Spleen (tissue), 13 donors: ENCODE results near the gene RARRES2. TPM values are rescaled to one million over a fixed set of nuclear protein-coding genes. Genes with fewer than 3 reads are reported as not detected.
A peak's percentile ranks its signal among the peaks of the same experiment; 100 is the strongest.

ENCODE experiments used
- DNase-seq: peaks from one replicate; pipeline ENCODE4 v3.0.0-alpha.2; 2020
- H3K27ac ChIP-seq, 8 donors: fragments of 200-600 bp; sonication (generic) in 7 of 8; 1 replicate in 4 of 8; 2 replicates in 4 of 8; pipeline versions ENCODE4 v1.5.0 to v1.8.0; 2016 to 2021; ENCODE audit warnings: inconsistent platforms in 4 of 8, mild to moderate bottlenecking in 4 of 8, moderate library complexity in 1 of 8
- H3K27me3 ChIP-seq, 7 donors: fragments of 200-600 bp; sonication (generic) in 6 of 7; replicated peaks in 1 of 7; 1 replicate in 4 of 7; 2 replicates in 3 of 7; pipeline versions ENCODE4 v1.5.0 to v1.8.0; 2016 to 2021; ENCODE audit warnings: inconsistent platforms in 3 of 7, mild to moderate bottlenecking in 1 of 7
- H3K36me3 ChIP-seq, 6 donors: fragments of 200-600 bp; sonication (generic) in 5 of 6; 1 replicate in 4 of 6; 2 replicates in 2 of 6; pipeline versions ENCODE4 v1.5.0 to v1.8.0; 2016 to 2021; ENCODE audit warnings: inconsistent platforms in 2 of 6
- H3K4me1 ChIP-seq, 6 donors: fragments of 200-600 bp; sonication (generic) in 5 of 6; 1 replicate in 3 of 6; 2 replicates in 3 of 6; pipeline versions ENCODE4 v1.5.0 to v1.8.0; 2016 to 2021; ENCODE audit warnings: inconsistent platforms in 3 of 6
- H3K4me3 ChIP-seq, 8 donors: fragments of 200-600 bp; sonication (generic) in 7 of 8; 1 replicate in 4 of 8; 2 replicates in 4 of 8; pipeline versions ENCODE4 v1.5.0 to v1.8.0; 2016 to 2021; ENCODE audit warnings: inconsistent platforms in 4 of 8, mild to moderate bottlenecking in 4 of 8, moderate library complexity in 2 of 8
- H3K9me3 ChIP-seq, 8 donors: fragments of 200-600 bp; sonication (generic) in 7 of 8; 1 replicate in 4 of 8; 2 replicates in 4 of 8; pipeline versions ENCODE4 v1.5.0 to v1.8.0; 2016 to 2021; ENCODE audit warnings: inconsistent platforms in 4 of 8
- POLR2A ChIP-seq, 3 donors: fragments of 450-650 bp; IDR thresholded peaks; one replicate each; pipeline ENCODE4 v1.5.1; 2017; ENCODE audit warnings: antibody characterized with exemption in 3 of 3, mild to moderate bottlenecking in 1 of 3
- POLR2AphosphoS5 ChIP-seq, 3 donors: sonication (generic); formaldehyde crosslinking; IDR thresholded peaks; one replicate each; pipeline ENCODE4 v1.5.1; 2017; ENCODE audit warnings: antibody characterized with exemption in 3 of 3
- WGBS, 5 donors: extraction: QIAGEN DNeasy Blood & Tissue Kit in 3 of 5; methylation state at CpG; one replicate each; pipeline versions ENCODE4 v1.1.5 to v1.1.7; 2013 to 2018; 5-methylcytosine and 5-hydroxymethylcytosine counted together
- intact Hi-C: fragments of 100-400 bp; cut with DNase I; formaldehyde crosslinking; loops from one replicate; pipeline ENCODE4 v1.15.0; 2023; ENCODE audit warnings: low total_unique reads
- long read RNA-seq, 2 donors: transcript quantifications; one replicate each; lab custom pipeline, GENCODE V29; 2026
- polyA plus RNA-seq, 3 donors: library from polyadenylated mRNA; stranded (reverse); fragments of 200-250 nt; gene quantifications; one replicate each; pipeline ENCODE4 v1.2.1, GENCODE V29; 2013
- total RNA-seq, 7 donors: library from RNA; depleted of rRNA in 3 of 7; stranded (reverse); fragments of >200 nt in 3 of 7; fragmentation: NEBNext Ultra II Directional in 4 of 7; extraction: Animal tissue kit (Norgen Biotek cat#: 25700) in 4 of 7; gene quantifications; one replicate each; pipeline versions ENCODE4 v1.1.0 to v1.2.1, GENCODE V29; 2016 to 2021
- TF ChIP-seq, protein P1 (sequence below), 11 experiments: fragments of 200-600 bp in 7 of 11; fragments of 450-650 bp in 4 of 11; sonication (generic) in 4 of 11; IDR thresholded peaks in 8 of 11; conservative IDR thresholded peaks in 3 of 11; 1 replicate in 7 of 11; 2 replicates in 4 of 11; pipeline versions ENCODE4 v1.4.0 to v1.8.0; 2016 to 2021; ENCODE audit warnings: antibody characterized with exemption in 11 of 11, inconsistent platforms in 4 of 11, mild to moderate bottlenecking in 1 of 11
- donor health status: healthy with polysubstance abuse.
- donor health status: DM: no; HTN: no; CAD: no; lungs with moderate emphysema.
- donor health status: DM: no; HTN: no; CAD: no.
- donor health status: Bipolar disorder and iron deficiency.
- donor health status: healthy.
- donor health status: DM: no; HTN: no; CAD: no.
- donor health status: DM: yes; HTN: yes; CAD: no.

RARRES2 gene
- total RNA-seq, result 100 to 1,000 TPM in 3 of 7 donors, 10 to 100 TPM in 4; 39.7 to 117 (median 83.6) TPM
- polyA plus RNA-seq, result 100 to 1,000 TPM; 165 to 292 (median 176) TPM
- long read RNA-seq, donor 1, transcript RARRES2-201 (6 exons, 740 nt), result major isoform, 99 of 113 reads
- long read RNA-seq, donor 1, transcript RARRES2-202 (5 exons, 1,618 nt), result minor isoform, 8 of 113 reads
- long read RNA-seq, donor 1, partial matches to known transcripts, result 0 of 113 reads
- long read RNA-seq, donor 1, other reads (novel, unspliced or antisense), result 0 of 113 reads
- long read RNA-seq, donor 2, transcript RARRES2-202 (5 exons, 1,618 nt), result minor isoform, 18 of 96 reads
- long read RNA-seq, donor 2, transcript RARRES2-201 (6 exons, 740 nt), result major isoform, 69 of 96 reads
- long read RNA-seq, donor 2, partial matches to known transcripts, result 6 of 96 reads
- long read RNA-seq, donor 2, other reads (novel, unspliced or antisense), result 0 of 96 reads

DNA sequence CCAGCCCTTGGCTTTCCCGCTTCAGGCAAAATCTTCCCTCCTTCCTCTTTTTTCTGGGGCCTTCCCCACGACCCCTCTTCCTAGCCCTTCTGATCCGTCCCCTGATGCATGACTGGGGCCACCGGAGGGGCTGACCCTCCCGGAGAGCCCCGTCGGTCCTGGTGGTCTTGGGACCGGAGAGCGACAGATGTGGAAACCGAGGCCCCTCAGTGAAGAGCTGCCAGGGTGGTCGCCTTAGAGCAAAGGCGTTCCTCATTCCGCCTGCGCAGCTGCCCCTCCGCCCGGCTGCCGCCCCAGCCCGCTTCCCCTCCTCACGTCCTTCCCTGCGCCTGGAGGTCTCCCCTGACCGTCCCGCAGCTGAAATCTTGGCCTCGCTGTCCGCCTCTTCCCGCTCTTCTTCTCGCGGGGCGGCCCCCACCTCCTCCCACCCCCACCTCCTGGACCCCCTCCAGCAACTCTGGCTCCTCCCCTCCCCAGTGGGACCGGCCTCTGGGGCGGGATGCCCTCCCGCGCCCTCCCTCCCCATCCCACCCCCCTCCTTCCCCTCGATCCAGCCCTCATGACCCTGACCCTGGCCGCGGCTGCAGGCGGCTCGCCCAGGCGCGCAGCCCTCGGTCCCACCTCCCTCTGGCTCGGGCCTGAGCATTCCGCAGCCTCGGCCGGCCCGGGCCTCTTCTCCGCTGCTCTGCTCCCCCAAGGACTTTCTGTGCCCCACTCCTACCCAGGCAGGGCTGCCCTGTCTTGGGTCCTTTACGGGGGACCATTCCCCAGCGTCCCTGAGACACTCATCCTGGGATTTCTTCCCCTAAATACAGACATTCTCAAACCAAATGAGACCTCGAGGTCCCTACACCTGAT, at the start of gene RARRES2:
Gene RARRES2, minus strand, starts transcription at position 367 of the 858 bp plus-strand sequence. CDS start 1,020 bp downstream, outside the sequence.
- H3K4me3 ChIP-seq, result peak within 1 kb of the TSS; percentile 5 to 62 (median 35)
- H3K9me3 ChIP-seq, result peaks cover 0 to 19% (median 11%) of the 10 kb centered on the region in 8 donors
- TF ChIP-seq POLR2A (IDR thresholded peaks at IDR 0.05) (no peak), POLR2AphosphoS5 (IDR thresholded peaks at IDR 0.05) (peak in 2 of 3 donors; percentile 57 to 70)
- TF ChIP-seq, protein P1, sequence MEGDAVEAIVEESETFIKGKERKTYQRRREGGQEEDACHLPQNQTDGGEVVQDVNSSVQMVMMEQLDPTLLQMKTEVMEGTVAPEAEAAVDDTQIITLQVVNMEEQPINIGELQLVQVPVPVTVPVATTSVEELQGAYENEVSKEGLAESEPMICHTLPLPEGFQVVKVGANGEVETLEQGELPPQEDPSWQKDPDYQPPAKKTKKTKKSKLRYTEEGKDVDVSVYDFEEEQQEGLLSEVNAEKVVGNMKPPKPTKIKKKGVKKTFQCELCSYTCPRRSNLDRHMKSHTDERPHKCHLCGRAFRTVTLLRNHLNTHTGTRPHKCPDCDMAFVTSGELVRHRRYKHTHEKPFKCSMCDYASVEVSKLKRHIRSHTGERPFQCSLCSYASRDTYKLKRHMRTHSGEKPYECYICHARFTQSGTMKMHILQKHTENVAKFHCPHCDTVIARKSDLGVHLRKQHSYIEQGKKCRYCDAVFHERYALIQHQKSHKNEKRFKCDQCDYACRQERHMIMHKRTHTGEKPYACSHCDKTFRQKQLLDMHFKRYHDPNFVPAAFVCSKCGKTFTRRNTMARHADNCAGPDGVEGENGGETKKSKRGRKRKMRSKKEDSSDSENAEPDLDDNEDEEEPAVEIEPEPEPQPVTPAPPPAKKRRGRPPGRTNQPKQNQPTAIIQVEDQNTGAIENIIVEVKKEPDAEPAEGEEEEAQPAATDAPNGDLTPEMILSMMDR (IDR thresholded peaks at IDR 0.05 in 8 of 11, conservative IDR thresholded peaks at IDR 0.05 in 3 of 11), result no peak
- 19 to 52% (median 24%) methylated on average over 36 to 49 of the region's 49 CpGs for WGBS, 5 donors
- peaks cover 0 to 43% (median 24%) of the 10 kb centered on the region in 6 donors for H3K4me1 ChIP-seq
- peaks cover 0 to 32% (median 18%) of the 10 kb centered on the region in 7 donors for H3K27me3 ChIP-seq
- intact Hi-C loops, result no loop called here
- DNase-seq, result no peak
- peaks cover 0 to 21% (median 12%) of the 10 kb centered on the region in 6 donors for H3K36me3 ChIP-seq
- peak within 1 kb of the TSS; percentile 35 to 82 (median 76) for H3K27ac ChIP-seq

DNA sequence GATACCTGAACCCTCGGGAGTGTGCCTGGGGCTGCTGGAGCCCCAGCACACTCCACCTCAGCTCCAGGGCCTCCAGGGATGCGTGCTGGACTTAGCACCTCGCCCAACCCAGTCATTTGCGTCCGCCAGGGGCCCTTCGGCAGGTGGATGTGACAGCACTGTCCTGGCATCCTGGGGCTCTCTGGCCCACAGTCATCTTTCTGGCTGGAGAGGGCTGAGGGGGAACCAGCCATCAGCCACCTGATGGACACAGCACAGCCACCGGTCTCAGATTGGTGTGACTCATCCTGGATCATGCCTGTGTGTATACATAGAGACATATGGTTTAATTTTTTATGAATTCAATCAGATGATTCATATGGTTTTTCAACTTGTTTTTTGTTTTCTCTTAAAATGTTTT, 48.8 kb upstream of the RARRES2 start:
- H3K36me3 ChIP-seq, result peaks cover 0 to 26% (median 0%) of the 10 kb centered on the region in 6 donors
- WGBS, 5 donors, result 96 to 99% (median 96%) methylated on average over 7 of the region's 7 CpGs
- no peak for TF ChIP-seq POLR2AphosphoS5 (IDR thresholded peaks at IDR 0.05)
- TF ChIP-seq, protein P1 (IDR thresholded peaks at IDR 0.05 in 8 of 11, conservative IDR thresholded peaks at IDR 0.05 in 3 of 11), result no peak
- TF ChIP-seq POLR2A (IDR thresholded peaks at IDR 0.05), result no peak
- no peaks in the 10 kb centered on the region for H3K27me3 ChIP-seq
- H3K9me3 ChIP-seq, result no peaks in the 10 kb centered on the region
- DNase-seq, result peak; percentile 56
- intact Hi-C loops, result no loop called here
- H3K4me1 ChIP-seq, result peaks cover 0 to 11% (median 0%) of the 10 kb centered on the region in 6 donors
- H3K4me3 ChIP-seq, result no peak overlapping the region
- H3K27ac ChIP-seq, result no peak overlapping the region

DNA sequence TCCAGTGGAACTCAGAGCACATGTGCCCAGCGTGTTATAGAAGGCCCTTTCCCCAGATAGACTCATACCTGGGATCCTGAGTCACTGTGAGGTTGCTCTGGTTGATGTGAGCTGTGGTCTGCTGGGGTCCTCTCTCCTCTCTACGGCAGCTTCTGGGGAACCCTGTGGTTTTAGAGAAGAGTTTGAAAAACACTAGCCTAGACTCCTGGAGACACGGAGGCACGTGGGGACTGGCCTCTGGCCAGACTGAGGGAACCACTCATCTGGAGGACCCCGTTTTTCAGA, 48.0 kb upstream of the RARRES2 start:
- peak; percentile 20 for DNase-seq
- Histone ChIP-seq H3K36me3 (peaks cover 0 to 27% (median 0%) of the 10 kb centered on the region in 6 donors), H3K27ac (no peak overlapping the region), H3K4me1 (peaks cover 0 to 19% (median 2%) of the 10 kb centered on the region in 6 donors), H3K27me3 (no peaks in the 10 kb centered on the region), H3K4me3 (no peak overlapping the region), H3K9me3 (no peaks in the 10 kb centered on the region)
- intact Hi-C loops, result no loop called here
- TF ChIP-seq, protein P1 (IDR thresholded peaks at IDR 0.05 in 8 of 11, conservative IDR thresholded peaks at IDR 0.05 in 3 of 11), result no peak
- TF ChIP-seq POLR2A (IDR thresholded peaks at IDR 0.05) (no peak), POLR2AphosphoS5 (IDR thresholded peaks at IDR 0.05) (no peak)
- 74 to 84% (median 81%) methylated on average over 5 of the region's 5 CpGs for WGBS, 5 donors
